ENCODE measurements around the gene CDA.
A peak's percentile ranks its signal among the peaks of the same experiment; 100 is the strongest.

The CDA gene

GRCh38 chr1:20618550-20618949 lies 29.7 kb downstream of the CDA start:
- no peak for DNase-seq

- no peak for DNase-seq
Observed at GRCh38 chr1:20619999-20620398, 31.1 kb downstream of the CDA start.

DNA sequence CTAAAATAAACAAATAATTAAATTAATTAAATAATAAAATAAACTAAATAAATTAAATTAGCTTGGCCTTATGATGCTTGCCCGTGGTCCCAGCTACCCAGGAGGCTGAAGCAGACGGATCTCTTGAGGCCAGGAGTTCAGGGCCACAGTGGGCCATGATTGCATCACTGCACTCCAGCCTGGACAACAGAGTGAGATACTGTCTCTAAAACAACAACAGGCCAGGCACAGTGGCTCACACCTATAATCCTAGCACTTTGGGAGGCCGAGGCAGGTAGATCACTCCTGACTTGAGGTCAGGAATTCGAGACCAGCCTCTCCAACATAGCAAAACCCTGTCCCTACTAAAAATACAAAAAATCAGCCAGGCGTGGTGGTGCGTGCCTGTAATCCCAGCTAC lies 32.1 kb downstream of the CDA start:
- no peak for DNase-seq

DNA sequence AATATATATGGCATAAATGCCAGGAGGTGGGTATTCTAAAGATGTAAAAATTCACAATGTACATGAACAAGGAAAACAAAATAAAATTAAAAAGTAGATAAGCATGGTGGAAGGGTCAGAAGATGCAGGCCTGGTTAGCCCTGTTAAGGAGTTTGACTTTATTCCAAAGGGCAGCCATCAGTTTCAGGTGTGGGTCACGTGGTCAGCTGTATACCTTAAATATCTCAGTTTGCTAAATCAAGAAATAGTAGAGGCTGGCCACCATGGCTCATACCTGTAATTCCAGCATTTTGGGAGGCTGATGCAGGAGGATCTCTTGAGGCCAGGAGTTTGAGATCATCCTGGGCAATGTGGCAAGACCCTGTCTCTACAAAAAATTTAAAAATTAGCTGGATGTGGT lies 35.8 kb downstream of the CDA start:
- DNase-seq: no peak

GRCh38 chr1:20625176-20626097 lies 36.5 kb downstream of the CDA start:
- no peak for DNase-seq

DNA sequence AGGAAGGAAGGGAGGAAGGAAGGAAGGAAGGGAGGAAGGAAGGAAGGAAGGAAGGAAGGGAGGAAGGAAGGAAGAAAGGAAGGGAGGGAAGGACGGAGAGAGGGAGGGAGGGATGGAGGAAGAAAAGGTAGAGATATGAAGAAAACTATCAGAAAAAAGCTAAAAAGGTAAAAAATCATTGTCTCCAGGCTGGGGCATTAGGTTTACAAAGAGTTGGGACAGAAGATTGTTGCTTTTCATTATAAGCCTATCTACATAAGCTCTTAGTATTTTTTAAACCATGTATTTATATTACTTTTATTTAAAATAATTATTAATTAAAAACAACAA lies 37.2 kb downstream of the CDA start:
- DNase-seq: no peak

DNA sequence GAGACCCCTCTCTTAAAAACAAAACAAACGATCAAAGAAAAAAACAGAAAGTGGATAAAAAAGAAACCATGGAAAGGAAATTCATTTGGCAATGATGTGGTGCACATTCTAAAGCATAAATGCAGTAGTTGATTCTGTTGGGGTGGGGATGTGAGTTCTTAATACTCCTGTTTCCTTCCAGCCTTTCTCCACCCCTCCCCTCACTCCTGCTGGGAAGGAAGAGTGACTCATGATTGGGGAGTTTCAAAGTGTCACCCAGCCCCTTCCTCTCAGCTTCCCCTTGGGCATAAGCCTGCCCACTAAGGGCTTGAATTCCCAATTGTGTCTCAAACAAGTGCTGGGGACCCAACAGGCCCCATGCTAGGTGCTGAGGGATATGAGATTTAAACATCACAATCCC lies 37.6 kb downstream of the CDA start:
- no peak for DNase-seq

DNA sequence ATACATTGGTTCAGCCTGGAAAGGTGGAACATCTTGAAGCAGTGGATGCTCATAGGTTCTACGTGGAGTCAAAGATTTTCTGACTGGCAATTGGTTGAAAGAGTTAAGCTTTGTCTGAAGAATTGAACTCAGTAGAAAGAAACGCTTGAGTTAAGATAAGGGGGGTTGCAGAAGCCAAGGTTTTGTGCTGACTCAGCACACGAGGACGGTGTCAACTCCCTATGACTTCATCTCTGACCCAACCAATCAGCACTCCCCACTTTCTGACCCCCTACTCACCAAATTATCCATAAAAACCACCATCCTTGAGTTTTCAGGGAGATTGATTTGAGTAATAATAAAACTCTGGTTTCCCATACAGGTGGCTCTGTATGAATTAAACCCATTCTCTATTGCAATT lies 41.8 kb downstream of the CDA start:
- no peak for DNase-seq

DNA sequence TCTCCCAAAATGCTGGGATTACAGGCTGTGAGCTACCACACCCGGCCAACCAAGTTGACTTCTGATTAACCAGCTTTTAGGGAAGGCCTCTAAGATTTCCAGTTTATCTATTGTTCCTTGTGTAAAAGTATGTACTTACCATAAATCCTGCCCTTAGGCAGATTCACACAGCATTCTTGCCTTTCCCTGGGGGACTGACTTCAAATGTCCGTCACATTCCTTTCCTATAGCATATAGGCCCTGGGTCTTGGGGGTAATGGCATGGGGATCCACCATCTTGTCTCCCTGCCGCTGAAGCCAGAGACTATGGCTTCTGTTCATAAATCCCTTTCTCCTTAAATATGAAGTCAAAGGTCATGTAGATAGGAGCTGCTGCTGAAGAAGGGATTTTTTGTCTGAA lies 43.5 kb downstream of the CDA start:
- no peak for DNase-seq

- DNase-seq: peak; percentile 75 to 85 (median 79)
Observed at GRCh38 chr1:20633190-20634064, 44.5 kb downstream of the CDA start, which contains the start of gene PINK1. TSS of gene PINK1 (plus strand) at chr1:20633458. CDS start at chr1:20633549, 91 bp downstream.

GRCh38 chr1:20634065-20634593 lies 45.2 kb downstream of the CDA start:
- no peak for DNase-seq

GRCh38 chr1:20634594-20635084 lies 45.7 kb downstream of the CDA start:
- DNase-seq: peak in 1 of 4 experiments; percentile 3

DNA sequence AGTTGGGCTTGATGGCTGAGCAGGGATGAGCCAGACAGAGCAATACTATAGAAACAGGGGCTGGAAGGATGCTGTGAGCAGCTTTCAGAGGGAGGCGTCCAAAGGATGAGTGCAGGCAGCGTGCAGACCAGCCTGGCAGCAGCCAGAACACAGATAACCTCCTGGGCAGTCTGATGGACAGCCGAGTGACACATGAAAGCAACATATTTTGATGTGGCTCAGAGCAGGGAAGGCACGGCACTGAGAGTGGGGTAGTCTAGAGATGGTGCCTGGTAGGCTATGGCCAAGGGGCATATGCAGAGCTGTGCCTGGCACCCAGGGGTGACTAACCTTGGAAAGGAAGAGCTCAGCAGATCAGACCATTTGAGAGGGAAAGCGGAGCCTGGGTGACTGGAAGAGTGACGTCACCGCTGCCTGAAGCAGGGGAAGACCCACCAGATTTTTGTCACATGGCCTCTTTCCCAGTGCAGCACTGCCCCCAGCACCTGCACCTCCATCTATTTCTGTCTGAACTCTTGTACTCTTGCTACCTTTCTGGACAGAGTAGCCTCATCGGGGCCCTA lies 48.0 kb downstream of the CDA start:
- DNase-seq: no peak

DNA sequence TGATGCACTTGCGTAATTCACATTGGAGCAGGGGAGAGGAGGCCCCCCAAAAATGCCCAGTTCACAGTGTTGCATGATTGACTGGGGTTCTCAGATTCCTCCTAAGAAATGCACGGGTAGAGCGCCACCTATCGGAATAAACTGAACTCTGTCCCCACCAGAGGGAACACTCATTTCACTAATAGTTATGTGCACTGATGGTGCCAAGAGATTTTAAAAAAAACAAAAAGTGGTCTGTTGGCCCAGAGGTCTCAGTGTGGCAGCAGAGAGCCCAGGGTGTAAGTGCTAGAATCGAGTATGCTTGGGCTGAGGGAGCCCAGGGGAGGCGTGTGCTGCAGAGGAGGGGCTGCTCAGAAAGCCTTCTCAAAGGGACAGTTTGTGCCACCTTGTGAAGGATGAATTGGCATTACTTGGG lies 51.3 kb downstream of the CDA start:
- peak in 2 of 4 experiments; percentile 24 to 28 for DNase-seq

GRCh38 chr1:20641975-20642374 lies 53.1 kb downstream of the CDA start:
- no peak for DNase-seq

- DNase-seq: no peak
Observed at GRCh38 chr1:20643080-20643479, 54.2 kb downstream of the CDA start.

DNA sequence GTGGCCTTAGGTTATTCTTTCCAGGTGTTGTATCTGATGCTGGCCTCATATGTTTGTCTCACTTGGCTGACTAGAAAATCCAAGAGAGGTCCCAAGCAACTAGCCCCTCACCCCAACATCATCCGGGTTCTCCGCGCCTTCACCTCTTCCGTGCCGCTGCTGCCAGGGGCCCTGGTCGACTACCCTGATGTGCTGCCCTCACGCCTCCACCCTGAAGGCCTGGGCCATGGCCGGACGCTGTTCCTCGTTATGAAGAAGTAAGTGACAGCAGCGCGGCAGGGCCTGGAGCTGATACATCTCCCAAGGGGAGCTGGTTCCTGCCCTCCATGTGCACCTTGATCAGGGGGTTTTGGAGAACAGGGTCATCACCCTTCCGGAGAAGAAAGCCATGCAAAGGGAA lies 55.5 kb downstream of the CDA start:
- no peak for DNase-seq

DNA sequence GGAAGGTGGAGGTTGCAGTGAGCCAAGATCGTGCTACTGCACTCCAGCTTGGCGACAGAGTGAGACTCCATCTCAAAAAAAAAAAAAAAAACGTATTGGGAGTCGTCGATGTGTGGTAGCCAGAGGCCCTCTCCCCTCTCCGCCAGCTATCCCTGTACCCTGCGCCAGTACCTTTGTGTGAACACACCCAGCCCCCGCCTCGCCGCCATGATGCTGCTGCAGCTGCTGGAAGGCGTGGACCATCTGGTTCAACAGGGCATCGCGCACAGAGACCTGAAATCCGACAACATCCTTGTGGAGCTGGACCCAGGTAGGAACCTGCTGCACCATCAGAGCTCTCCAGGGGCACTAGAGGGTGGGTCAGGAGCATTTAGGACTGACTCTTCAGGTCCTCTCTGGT lies 56.5 kb downstream of the CDA start:
- no peak for DNase-seq

GRCh38 chr1:20648438-20648837 lies 59.5 kb downstream of the CDA start:
- DNase-seq: no peak

GRCh38 chr1:20648946-20649345 lies 60.0 kb downstream of the CDA start:
- DNase-seq: no peak

- DNase-seq: no peak
Observed at GRCh38 chr1:20652300-20652699, 63.4 kb downstream of the CDA start.

- no peak for DNase-seq
Observed at GRCh38 chr1:20654104-20654690, 65.3 kb downstream of the CDA start.

GRCh38 chr1:20657024-20657423 lies 68.1 kb downstream of the CDA start:
- no peak for DNase-seq
